ENCODE data around the gene PPP5C. TPM values are rescaled to one million over a fixed set of nuclear protein-coding genes. Genes with fewer than 3 reads are reported as not detected.

Gene PPP5C
- total and polyA plus RNA-seq, 2 of the 8 experiments (the other 6 are each of a cell fraction or from before 2014, with no cell fraction given): 112 to 156 TPM

DNA sequence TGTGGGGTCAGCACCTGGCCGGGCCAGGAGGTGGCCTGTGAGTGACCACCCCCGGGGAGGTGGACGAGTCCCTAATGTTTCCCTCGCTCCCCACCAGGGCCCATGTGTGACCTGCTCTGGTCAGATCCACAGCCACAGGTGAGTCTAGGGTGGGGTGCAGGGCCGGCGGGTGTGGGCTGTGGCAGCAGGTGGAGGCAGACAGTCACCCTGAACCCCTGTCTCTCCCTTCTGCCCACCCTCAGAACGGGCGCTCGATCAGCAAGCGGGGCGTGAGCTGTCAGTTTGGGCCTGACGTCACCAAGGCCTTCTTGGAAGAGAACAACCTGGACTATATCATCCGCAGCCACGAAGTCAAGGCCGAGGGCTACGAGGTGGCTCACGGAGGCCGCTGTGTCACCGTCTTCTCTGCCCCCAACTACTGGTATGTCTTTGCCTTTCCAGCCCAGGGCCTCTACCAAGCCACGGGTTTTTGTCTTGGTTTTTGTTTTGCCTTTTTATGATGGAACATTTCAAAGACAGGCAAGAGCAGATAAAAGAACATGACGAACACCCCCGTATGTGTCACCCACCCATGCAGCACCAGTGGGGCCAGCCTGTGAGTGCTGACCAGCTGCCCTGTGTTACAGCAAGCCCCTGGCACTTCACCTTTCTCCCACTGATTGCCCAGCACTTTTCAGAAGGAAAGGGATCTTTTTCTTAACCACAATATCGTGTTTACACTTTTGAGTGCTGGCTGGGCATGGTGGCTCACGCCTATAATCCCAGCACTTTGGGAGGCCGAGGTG, 41.6 kb downstream of the PPP5C start:
- H4K8ac ChIP-seq (ENCODE audit: extremely low read depth, insufficient read depth, low read length): no peak overlapping the region
- H3K14ac ChIP-seq (ENCODE audit: insufficient read length): no peak overlapping the region
- 84% methylated on average over 24 of the region's 25 CpGs; no CpG with 5 or more reads in 1 of the 2 experiments for WGBS, 2 experiments (ENCODE audit: extremely low coverage in 1 of 2, insufficient coverage in 1 of 2, insufficient read length in 1 of 2, insufficient replicate concordance in 2 of 2, low coverage in 1 of 2, low lambda C conversion rate in 2 of 2, missing lambda C conversion rate in 1 of 2)
- H2BK20ac ChIP-seq (ENCODE audit: low read length): no peak overlapping the region
- H4K91ac ChIP-seq (replicated peaks; ENCODE audit: insufficient read length, low read length): no peak overlapping the region
- CTCF ChIA-PET (ENCODE audit: partially characterized antibody): interaction anchor here (0.6 to 3.9 kb wide), 5 partner anchors 42 to 1374 kb away, joined by 3 to 15 read pairs (median 3); partner anchors contain the start of gene PPP5C
- no peaks in the 10 kb centered on the region for H3K79me2 ChIP-seq (ENCODE audit: control insufficient read depth in 1 of 2, insufficient read depth in 2 of 2, low read length in 2 of 2)
- no peak overlapping the region for H2AK5ac ChIP-seq (ENCODE audit: low read depth, low read length)
- H3K23ac ChIP-seq (ENCODE audit: insufficient read length): no peak overlapping the region
- H2BK12ac ChIP-seq (ENCODE audit: low read depth, low read length): no peak overlapping the region
- H2BK15ac ChIP-seq (ENCODE audit: low read length): no peak overlapping the region
- H2BK120ac ChIP-seq (replicated peaks; ENCODE audit: low read depth, low read length): no peak overlapping the region
- H2AFZ ChIP-seq (ENCODE audit: low read length): no peak overlapping the region
- FAIRE-seq: no peak
- H3K18ac ChIP-seq (ENCODE audit: extremely low read depth, low read length): no peak overlapping the region
- no peaks in the 10 kb centered on the region; a peak in 1 of 4 replicates for H3K9me3 ChIP-seq (ENCODE audit: insufficient read depth in 2 of 2, low read depth in 1 of 2, low read length in 1 of 2)
- POLR2A ChIA-PET (ENCODE audit: partially characterized antibody): no interaction called here
- H3K23me2 ChIP-seq (ENCODE audit: low read depth, low read length): no peaks in the 10 kb centered on the region
- no peak overlapping the region for H3K4me2 ChIP-seq (ENCODE audit: insufficient read depth in 1 of 2, low read depth in 2 of 2, low read length in 2 of 2)
- no peaks in the 10 kb centered on the region for H3K27me3 ChIP-seq (replicated peaks in 1 of 4; ENCODE audit: control insufficient read depth in 3 of 4, extremely low read depth in 1 of 4, insufficient read depth in 3 of 4, low read length in 3 of 4)
- no peak overlapping the region for H2BK5ac ChIP-seq (ENCODE audit: low read depth, low read length)
- no peak overlapping the region for H3K9ac ChIP-seq (replicated peaks in 1 of 4; ENCODE audit: extremely low read depth in 1 of 4, low read depth in 3 of 4, low read length in 3 of 4)
- DNase-seq (ENCODE audit: low read depth in 1 of 2, low spot score in 2 of 2): no peak
- H3K56ac ChIP-seq (replicated peaks; ENCODE audit: insufficient read length, low read depth, low read length): no peak overlapping the region
- no peak for TF ChIP-seq GTF2F1 (IDR thresholded peaks at IDR 0.05; ENCODE audit: borderline replicate concordance, low read depth, low read length)
- no peak for TF ChIP-seq MAFK (IDR thresholded peaks at IDR 0.05; ENCODE audit: low read depth, low read length)
- no peak overlapping the region for H3K4me3 ChIP-seq (ENCODE audit: extremely low read depth in 1 of 4, insufficient read depth in 2 of 4, low read depth in 3 of 4, low read length in 4 of 4)
- H3K27ac ChIP-seq (ENCODE audit: low read depth, low read length): no peak overlapping the region
- peaks cover 11 to 64% (median 51%) of the 10 kb centered on the region in 4 experiments; a peak in 6 of 8 replicates for H3K36me3 ChIP-seq (ENCODE audit: control insufficient read depth in 2 of 4, insufficient read depth in 4 of 4, low read length in 3 of 4)
- H4K5ac ChIP-seq (ENCODE audit: insufficient read length, low read depth, low read length): no peak overlapping the region
- no peak overlapping the region for H3K4ac ChIP-seq (replicated peaks; ENCODE audit: insufficient read length, low read depth, low read length)
- H4K20me1 ChIP-seq (replicated peaks in 1 of 2; ENCODE audit: control insufficient read depth in 1 of 2, insufficient read depth in 2 of 2, low read length in 2 of 2): peaks cover 2 to 11% of the 10 kb centered on the region in 2 experiments
- no peaks in the 10 kb centered on the region; the same call in 1 of the 2 replicates for H3K79me1 ChIP-seq (ENCODE audit: low read depth, low read length)
- peaks cover 0 to 2% (median 0%) of the 10 kb centered on the region in 4 experiments; a peak in 3 of 7 replicates for H3K4me1 ChIP-seq (replicated peaks in 1 of 4; ENCODE audit: control insufficient read depth in 3 of 4, insufficient read depth in 4 of 4, low read length in 3 of 4)

All from H1 (cell line).